Measurements from ENCODE around the gene SCN5A.

DNA sequence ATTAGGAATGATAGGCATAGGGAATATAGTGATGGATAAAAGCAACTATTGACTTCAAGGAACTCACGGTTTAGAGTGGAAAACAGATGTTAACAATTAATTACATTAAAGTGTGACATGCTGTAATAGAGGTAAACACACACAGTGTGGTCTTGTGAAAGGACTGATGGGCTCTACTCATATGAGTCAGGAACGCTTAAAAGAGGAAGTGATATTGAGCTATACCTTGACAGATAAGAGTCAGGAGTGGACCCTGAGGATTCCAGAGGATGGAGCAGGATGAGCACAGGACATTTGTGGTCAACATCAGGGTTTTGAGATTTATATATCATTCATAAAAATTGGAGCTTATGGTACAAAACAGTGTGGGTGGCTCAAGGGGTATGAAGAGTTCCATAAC is 142.4 kb downstream of the SCN5A start:
- no peak for TF ChIP-seq CEBPB (IDR thresholded peaks at IDR 0.05)
- TF ChIP-seq MAX (IDR thresholded peaks at IDR 0.05): no peak
- no peak for TF ChIP-seq EGR1 (IDR thresholded peaks at IDR 0.05)
- no peak for TF ChIP-seq YY1 (IDR thresholded peaks at IDR 0.05; ENCODE audit: low read depth)
- TF ChIP-seq, protein P1, sequence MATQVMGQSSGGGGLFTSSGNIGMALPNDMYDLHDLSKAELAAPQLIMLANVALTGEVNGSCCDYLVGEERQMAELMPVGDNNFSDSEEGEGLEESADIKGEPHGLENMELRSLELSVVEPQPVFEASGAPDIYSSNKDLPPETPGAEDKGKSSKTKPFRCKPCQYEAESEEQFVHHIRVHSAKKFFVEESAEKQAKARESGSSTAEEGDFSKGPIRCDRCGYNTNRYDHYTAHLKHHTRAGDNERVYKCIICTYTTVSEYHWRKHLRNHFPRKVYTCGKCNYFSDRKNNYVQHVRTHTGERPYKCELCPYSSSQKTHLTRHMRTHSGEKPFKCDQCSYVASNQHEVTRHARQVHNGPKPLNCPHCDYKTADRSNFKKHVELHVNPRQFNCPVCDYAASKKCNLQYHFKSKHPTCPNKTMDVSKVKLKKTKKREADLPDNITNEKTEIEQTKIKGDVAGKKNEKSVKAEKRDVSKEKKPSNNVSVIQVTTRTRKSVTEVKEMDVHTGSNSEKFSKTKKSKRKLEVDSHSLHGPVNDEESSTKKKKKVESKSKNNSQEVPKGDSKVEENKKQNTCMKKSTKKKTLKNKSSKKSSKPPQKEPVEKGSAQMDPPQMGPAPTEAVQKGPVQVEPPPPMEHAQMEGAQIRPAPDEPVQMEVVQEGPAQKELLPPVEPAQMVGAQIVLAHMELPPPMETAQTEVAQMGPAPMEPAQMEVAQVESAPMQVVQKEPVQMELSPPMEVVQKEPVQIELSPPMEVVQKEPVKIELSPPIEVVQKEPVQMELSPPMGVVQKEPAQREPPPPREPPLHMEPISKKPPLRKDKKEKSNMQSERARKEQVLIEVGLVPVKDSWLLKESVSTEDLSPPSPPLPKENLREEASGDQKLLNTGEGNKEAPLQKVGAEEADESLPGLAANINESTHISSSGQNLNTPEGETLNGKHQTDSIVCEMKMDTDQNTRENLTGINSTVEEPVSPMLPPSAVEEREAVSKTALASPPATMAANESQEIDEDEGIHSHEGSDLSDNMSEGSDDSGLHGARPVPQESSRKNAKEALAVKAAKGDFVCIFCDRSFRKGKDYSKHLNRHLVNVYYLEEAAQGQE (IDR thresholded peaks at IDR 0.05; ENCODE audit: low read depth): no peak
- no peak for TF ChIP-seq EP300 (IDR thresholded peaks at IDR 0.05; ENCODE audit: borderline replicate concordance)
- no peak for TF ChIP-seq RAD21 (IDR thresholded peaks at IDR 0.05; ENCODE audit: low read depth)
- TF ChIP-seq TAF1 (IDR thresholded peaks at IDR 0.05; ENCODE audit: low read depth): no peak
- TF ChIP-seq, protein P2, sequence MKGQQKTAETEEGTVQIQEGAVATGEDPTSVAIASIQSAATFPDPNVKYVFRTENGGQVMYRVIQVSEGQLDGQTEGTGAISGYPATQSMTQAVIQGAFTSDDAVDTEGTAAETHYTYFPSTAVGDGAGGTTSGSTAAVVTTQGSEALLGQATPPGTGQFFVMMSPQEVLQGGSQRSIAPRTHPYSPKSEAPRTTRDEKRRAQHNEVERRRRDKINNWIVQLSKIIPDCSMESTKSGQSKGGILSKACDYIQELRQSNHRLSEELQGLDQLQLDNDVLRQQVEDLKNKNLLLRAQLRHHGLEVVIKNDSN (IDR thresholded peaks at IDR 0.05): no peak
- no peak for TF ChIP-seq FOXM1 (IDR thresholded peaks at IDR 0.05; ENCODE audit: borderline replicate concordance, low read depth)
- no peak for TF ChIP-seq TEAD4 (IDR thresholded peaks at IDR 0.05)
- TF ChIP-seq TCF12 (IDR thresholded peaks at IDR 0.05; ENCODE audit: low read depth): no peak
- no peak for TF ChIP-seq ZBTB7A (IDR thresholded peaks at IDR 0.05; ENCODE audit: low read depth)

All from Ishikawa (cell line).